ENCODE measurements around the gene SLC25A45. TPM values are rescaled to one million over a fixed set of nuclear protein-coding genes. Genes with fewer than 3 reads are reported as not detected.

Gene SLC25A45
- total RNA-seq, 2 donors from 2014 or later = 16.4 to 18.8 TPM

DNA sequence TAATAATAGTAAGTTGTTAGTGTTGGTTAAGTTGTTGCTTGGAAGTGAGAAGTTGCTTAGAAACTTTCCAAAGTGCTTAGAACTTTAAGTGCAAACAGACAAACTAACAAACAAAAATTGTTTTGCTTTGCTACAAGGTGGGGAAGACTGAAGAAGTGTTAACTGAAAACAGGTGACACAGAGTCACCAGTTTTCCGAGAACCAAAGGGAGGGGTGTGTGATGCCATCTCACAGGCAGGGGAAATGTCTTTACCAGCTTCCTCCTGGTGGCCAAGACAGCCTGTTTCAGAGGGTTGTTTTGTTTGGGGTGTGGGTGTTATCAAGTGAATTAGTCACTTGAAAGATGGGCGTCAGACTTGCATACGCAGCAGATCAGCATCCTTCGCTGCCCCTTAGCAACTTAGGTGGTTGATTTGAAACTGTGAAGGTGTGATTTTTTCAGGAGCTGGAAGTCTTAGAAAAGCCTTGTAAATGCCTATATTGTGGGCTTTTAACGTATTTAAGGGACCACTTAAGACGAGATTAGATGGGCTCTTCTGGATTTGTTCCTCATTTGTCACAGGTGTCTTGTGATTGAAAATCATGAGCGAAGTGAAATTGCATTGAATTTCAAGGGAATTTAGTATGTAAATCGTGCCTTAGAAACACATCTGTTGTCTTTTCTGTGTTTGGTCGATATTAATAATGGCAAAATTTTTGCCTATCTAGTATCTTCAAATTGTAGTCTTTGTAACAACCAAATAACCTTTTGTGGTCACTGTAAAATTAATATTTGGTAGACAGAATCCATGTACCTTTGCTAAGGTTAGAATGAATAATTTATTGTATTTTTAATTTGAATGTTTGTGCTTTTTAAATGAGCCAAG lies 42.9 kb upstream of the SLC25A45 start:
- Mint-ChIP-seq H3K36me3 (ENCODE audit: insufficient read depth in 2 of 2) (peaks cover 58 to 63% of the 10 kb centered on the region in 2 donors), H3K4me3 (peak overlapping the region; percentile 88 to 99), H3K27ac (peak overlapping the region; percentile 100), H3K9me3 (peaks cover 0 to 2% of the 10 kb centered on the region in 2 donors), H3K27me3 (ENCODE audit: low read depth) (no peaks in the 10 kb centered on the region), H3K4me1 (ENCODE audit: low read depth) (peaks cover 69% of the 10 kb centered on the region)
- DNase-seq (peak; percentile 86 to 88), ATAC-seq (replicated peaks in 1 of 2) (peak; percentile 17 to 29)

DNA sequence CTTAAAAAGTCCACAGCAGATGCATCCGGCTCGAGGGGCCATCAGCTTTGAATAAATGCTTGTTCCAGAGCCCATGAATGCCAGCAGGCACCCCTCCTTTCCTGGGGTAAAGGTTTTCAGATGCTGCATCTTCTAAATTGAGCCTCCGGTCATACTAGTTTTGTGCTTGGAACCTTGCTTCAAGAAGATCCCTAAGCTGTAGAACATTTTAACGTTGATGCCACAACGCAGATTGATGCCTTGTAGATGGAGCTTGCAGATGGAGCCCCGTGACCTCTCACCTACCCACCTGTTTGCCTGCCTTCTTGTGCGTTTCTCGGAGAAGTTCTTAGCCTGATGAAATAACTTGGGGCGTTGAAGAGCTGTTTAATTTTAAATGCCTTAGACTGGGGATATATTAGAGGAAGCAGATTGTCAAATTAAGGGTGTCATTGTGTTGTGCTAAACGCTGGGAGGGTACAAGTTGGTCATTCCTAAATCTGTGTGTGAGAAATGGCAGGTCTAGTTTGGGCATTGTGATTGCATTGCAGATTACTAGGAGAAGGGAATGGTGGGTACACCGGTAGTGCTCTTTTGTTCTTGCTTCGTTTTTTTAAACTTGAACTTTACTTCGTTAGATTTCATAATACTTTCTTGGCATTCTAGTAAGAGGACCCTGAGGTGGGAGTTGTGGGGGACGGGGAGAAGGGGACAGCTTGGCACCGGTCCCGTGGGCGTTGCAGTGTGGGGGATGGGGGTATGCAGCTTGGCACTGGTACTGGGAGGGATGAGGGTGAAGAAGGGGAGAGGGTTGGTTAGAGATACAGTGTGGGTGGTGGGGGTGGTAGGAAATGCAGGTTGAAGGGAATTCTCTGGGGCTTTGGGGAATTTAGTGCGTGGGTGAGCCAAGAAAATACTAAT lies 42.0 kb upstream of the SLC25A45 start:
- Mint-ChIP-seq H3K36me3 (ENCODE audit: insufficient read depth in 2 of 2) (peaks cover 53 to 57% of the 10 kb centered on the region in 2 donors), H3K9me3 (peaks cover 0 to 2% of the 10 kb centered on the region in 2 donors), H3K4me1 (ENCODE audit: low read depth) (peaks cover 67% of the 10 kb centered on the region), H3K27ac (peak overlapping the region; percentile 100), H3K27me3 (ENCODE audit: low read depth) (no peaks in the 10 kb centered on the region), H3K4me3 (peak overlapping the region; percentile 88 to 99)
- ATAC-seq (replicated peaks in 1 of 2) (peak; percentile 10 to 16), DNase-seq (peak; percentile 87 to 90)

DNA sequence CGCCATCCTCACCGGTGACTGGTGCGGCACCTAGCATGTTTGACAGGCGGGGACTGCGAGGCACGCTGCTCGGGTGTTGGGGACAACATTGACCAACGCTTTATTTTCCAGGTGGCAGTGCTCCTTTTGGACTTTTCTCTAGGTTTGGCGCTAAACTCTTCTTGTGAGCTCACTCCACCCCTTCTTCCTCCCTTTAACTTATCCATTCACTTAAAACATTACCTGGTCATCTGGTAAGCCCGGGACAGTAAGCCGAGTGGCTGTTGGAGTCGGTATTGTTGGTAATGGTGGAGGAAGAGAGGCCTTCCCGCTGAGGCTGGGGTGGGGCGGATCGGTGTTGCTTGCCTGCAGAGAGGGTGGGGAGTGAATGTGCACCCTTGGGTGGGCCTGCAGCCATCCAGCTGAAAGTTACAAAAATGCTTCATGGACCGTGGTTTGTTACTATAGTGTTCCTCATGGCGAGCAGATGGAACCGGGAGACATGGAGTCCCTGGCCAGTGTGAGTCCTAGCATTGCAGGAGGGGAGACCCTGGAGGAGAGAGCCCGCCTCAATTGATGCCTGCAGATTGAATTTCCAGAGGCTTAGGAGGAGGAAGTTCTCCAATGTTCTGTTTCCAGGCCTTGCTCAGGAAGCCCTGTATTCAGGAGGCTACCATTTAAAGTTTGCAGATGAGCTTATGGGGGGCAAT lies 41.2 kb upstream of the SLC25A45 start:
- peak overlapping the region; percentile 88 to 99 for H3K4me3 Mint-ChIP-seq
- no peak for ATAC-seq (replicated peaks in 1 of 2)
- peak overlapping the region; percentile 100 for H3K27ac Mint-ChIP-seq
- H3K4me1 Mint-ChIP-seq (ENCODE audit: low read depth) = peaks cover 60% of the 10 kb centered on the region
- H3K27me3 Mint-ChIP-seq (ENCODE audit: low read depth) = no peaks in the 10 kb centered on the region
- H3K36me3 Mint-ChIP-seq (ENCODE audit: insufficient read depth in 2 of 2) = peaks cover 51 to 54% of the 10 kb centered on the region in 2 donors
- DNase-seq = peak; percentile 50 to 63
- peaks cover 0 to 2% of the 10 kb centered on the region in 2 donors for H3K9me3 Mint-ChIP-seq

DNA sequence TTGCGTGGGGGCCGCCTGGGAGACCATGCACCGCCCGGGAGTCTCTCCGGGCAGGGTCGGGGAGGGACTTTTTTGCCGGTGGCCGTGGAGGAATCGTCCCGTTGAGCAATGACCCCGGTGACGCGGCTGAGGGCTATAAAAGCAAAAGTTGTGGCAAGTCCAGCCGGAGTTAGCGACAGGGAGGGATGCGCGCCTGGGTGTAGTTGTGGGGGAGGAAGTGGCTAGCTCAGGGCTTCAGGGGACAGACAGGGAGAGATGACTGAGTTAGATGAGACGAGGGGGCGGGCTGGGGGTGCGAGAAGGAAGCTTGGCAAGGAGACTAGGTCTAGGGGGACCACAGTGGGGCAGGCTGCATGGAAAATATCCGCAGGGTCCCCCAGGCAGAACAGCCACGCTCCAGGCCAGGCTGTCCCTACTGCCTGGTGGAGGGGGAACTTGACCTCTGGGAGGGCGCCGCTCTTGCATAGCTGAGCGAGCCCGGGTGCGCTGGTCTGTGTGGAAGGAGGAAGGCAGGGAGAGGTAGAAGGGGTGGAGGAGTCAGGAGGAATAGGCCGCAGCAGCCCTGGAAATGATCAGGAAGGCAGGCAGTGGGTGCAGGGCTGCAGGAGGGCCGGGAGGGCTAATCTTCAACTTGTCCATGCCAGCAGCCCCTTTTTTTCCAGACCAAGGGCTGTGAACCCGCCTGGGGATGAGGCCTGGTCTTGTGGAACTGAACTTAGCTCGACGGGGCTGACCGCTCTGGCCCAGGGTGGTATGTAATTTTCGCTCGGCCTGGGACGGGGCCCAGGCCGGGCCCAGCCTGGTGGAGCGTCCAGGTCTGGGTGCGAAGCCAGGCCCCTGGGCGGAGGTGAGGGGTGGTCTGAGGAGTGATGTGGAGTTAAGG lies 40.4 kb upstream of the SLC25A45 start, which contains the start of gene NEAT1:
TSS of gene NEAT1 (plus strand) at position 166 of the 883 bp plus-strand sequence.
- ATAC-seq (replicated peaks in 1 of 2) (peak; percentile 6 to 19), DNase-seq (peak; percentile 95 to 98)
- Mint-ChIP-seq H3K36me3 (ENCODE audit: insufficient read depth in 2 of 2) (peaks cover 49% of the 10 kb centered on the region in 2 donors), H3K4me3 (peak within 1 kb of the TSS; percentile 88 to 99), H3K27ac (peak within 1 kb of the TSS; percentile 100), H3K9me3 (peaks cover 0 to 2% of the 10 kb centered on the region in 2 donors), H3K4me1 (ENCODE audit: low read depth) (peaks cover 53% of the 10 kb centered on the region), H3K27me3 (ENCODE audit: low read depth) (no peaks in the 10 kb centered on the region)

DNA sequence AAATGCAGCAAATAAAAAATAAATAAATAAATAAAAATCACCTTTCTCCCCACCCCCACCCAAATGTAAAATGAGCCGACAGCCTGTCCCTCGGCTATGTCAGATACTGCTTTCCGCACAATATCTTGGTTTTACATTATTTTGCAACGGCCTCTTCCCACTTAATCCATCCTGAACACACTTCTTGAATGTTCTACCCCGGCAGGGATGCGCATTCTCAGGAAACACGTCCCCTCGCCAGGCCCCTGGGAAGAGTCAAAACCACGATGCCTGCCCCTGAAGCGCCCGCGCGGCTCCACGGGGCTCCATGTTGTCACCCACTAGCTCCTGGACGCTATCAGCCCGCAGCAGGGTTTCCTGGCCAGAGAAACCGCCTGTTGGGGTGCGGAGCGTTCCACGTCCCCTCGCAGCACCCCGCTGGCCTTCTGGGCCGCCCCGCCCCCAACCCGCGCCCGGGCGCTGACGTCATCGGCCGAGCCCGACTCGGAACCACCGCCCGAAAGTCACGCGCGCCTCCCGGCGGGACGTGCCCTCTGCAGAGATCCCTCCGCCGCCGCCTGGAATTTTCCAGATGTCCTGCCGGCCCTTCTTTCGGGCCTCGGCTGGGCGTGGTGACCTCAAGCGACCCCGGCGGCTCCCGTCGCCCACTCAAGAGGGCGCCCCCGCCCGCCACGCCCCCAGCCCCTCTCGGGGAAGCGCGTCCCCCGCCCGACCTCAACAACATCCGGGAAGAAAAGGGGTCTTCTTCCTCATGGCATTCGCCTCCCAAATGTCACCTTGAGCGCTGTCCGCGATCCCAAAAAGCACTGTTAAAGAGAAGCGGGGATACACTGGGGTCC lies 39.6 kb upstream of the SLC25A45 start:
- DNase-seq (peak; percentile 98 to 99), ATAC-seq (replicated peaks in 1 of 2) (peak; percentile 6 to 12)
- H3K9me3 Mint-ChIP-seq = peaks cover 0 to 2% of the 10 kb centered on the region in 2 donors
- peaks cover 53% of the 10 kb centered on the region for H3K4me1 Mint-ChIP-seq (ENCODE audit: low read depth)
- H3K27ac Mint-ChIP-seq = peak overlapping the region; percentile 100
- peak overlapping the region; percentile 88 to 99 for H3K4me3 Mint-ChIP-seq
- peaks cover 42 to 44% of the 10 kb centered on the region in 2 donors for H3K36me3 Mint-ChIP-seq (ENCODE audit: insufficient read depth in 2 of 2)
- H3K27me3 Mint-ChIP-seq (ENCODE audit: low read depth) = no peaks in the 10 kb centered on the region

DNA sequence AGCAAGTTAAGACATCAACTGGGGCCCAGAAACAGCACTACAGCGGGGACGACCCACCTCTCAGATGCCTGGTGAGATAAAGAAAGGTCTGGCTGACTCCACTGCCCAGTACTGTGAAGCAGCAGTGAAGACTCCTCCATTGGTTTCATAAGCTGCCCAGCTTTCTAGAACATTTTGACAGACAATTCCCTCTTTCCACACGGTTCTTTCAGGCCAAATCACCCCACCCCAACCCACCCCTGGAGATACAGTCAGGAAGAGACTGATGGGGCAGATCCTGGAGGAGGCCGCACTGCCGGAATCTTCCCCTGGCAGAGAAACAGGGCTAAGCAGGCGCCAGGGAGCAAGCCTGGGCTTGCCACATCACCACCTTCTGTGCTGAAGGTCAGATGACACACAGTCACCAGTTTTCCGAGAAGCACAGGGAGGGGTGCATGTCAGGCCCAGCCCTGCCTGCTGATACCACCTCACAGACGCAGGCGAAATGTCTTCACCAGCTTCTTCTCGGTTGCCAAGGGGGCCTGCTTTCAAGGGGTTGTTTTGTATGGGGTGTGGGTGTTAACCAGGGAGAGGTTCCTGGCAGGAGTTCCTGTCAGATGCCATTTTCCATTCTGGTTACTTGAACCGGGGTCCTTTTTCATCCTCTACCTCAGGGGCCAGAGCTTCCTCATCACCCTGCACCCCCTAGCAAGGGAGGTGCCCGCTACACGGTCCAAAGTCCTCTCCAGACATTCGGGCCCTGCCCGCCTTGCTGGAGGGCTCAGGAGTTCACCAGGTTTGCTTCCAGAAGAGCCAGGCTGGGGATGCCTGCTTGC lies 38.7 kb upstream of the SLC25A45 start:
- DNase-seq (peak; percentile 88 to 94), ATAC-seq (replicated peaks in 1 of 2) (peak; percentile 38)
- Mint-ChIP-seq H3K9me3 (peaks cover 0 to 2% of the 10 kb centered on the region in 2 donors), H3K4me3 (peak overlapping the region; percentile 88 to 99), H3K27me3 (ENCODE audit: low read depth) (no peaks in the 10 kb centered on the region), H3K4me1 (ENCODE audit: low read depth) (peaks cover 53% of the 10 kb centered on the region), H3K27ac (peak overlapping the region; percentile 100), H3K36me3 (ENCODE audit: insufficient read depth in 2 of 2) (peaks cover 34 to 37% of the 10 kb centered on the region in 2 donors)

DNA sequence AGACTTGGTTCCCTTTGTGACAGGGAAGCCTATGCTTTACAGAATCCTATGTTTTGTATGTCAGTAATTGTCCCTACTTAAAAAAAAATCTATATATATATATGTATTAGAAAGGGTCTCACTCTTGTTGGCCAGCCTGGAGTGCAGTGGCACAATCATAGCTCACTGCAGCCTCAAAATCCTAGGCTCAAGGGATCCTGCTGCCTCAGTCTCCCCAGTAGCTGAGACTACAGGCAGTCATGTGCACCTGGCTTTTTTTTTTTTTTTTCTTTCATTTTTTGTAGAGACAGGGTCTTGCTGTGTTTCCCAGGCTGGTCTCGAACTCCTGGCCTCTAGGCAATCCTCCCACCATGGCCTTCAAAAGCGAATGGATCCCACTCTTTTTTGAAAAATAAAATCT lies 38.1 kb upstream of the SLC25A45 start:
- no peak for ATAC-seq (replicated peaks in 1 of 2)
- Mint-ChIP-seq H3K4me3 (peak overlapping the region; percentile 88 to 99), H3K27ac (peak overlapping the region; percentile 100), H3K9me3 (peaks cover 0 to 2% of the 10 kb centered on the region in 2 donors), H3K36me3 (ENCODE audit: insufficient read depth in 2 of 2) (peaks cover 30 to 33% of the 10 kb centered on the region in 2 donors), H3K4me1 (ENCODE audit: low read depth) (peaks cover 57% of the 10 kb centered on the region), H3K27me3 (ENCODE audit: low read depth) (no peaks in the 10 kb centered on the region)
- DNase-seq = no peak

DNA sequence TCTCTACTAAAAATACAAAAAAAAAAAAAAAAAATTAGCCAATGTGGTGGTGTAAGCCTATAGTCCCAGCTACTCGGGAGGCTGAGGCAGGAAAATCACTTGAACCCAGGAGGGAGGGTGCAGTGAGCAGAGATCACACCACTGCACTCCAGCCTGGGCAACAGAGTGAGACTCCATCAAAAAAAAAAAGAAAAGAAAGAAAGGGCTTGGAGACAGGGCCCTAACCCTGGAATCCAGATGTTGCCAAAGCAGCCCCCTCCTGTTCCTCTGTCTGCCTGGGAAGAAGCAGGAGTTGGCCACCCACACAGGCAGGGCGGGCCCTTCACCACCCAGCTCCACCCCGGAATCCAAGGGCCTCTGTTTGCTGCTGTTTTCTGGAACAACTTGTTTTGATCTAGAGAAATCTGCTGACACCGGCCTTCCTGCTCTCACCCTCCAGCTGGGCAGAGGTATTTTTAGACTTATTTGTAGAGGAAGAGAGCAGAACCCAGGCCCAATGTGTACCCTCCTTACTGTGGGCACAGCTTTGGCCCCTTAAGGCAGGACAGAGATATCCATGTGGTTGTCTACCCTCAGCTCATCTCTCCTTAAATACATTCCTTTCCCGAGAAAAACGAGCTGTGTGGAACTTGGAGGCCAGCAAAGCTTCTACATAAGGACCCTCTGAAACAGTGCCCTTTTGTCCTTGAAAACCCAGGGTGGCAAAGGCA lies 37.5 kb upstream of the SLC25A45 start:
- DNase-seq = peak; percentile 74 to 77
- peak overlapping the region; percentile 88 to 99 for H3K4me3 Mint-ChIP-seq
- peaks cover 54% of the 10 kb centered on the region for H3K4me1 Mint-ChIP-seq (ENCODE audit: low read depth)
- H3K27ac Mint-ChIP-seq = peak overlapping the region; percentile 100
- no peak for ATAC-seq (replicated peaks in 1 of 2)
- H3K9me3 Mint-ChIP-seq = peaks cover 0 to 2% of the 10 kb centered on the region in 2 donors
- H3K27me3 Mint-ChIP-seq (ENCODE audit: low read depth) = no peaks in the 10 kb centered on the region
- H3K36me3 Mint-ChIP-seq (ENCODE audit: insufficient read depth in 2 of 2) = peaks cover 24 to 27% of the 10 kb centered on the region in 2 donors

DNA sequence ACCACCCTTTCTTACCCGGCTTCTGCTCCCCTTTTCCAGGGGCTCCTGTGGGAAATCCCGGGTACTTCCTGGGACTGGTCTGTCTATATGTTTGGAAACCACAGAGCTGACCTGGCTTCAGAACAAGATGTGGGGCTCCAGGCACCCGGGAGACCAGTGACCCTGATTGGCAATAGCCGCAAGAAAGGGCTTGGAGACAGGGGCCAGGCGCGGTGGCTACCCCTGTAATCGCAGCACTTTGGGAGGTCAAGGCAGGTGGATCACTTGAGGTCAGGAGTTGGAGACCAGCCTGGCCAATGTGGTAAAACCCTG lies 37.0 kb upstream of the SLC25A45 start:
- Mint-ChIP-seq H3K4me3 (peak overlapping the region; percentile 88 to 99), H3K27me3 (ENCODE audit: low read depth) (no peaks in the 10 kb centered on the region), H3K9me3 (peaks cover 0 to 2% of the 10 kb centered on the region in 2 donors), H3K4me1 (ENCODE audit: low read depth) (peaks cover 49% of the 10 kb centered on the region), H3K27ac (peak overlapping the region; percentile 100), H3K36me3 (ENCODE audit: insufficient read depth in 2 of 2) (peaks cover 19 to 23% of the 10 kb centered on the region in 2 donors)
- no peak for ATAC-seq (replicated peaks in 1 of 2)
- peak in 1 of 2 donors; percentile 33 for DNase-seq
